Inflammatory macrophage treated with lipopolysaccharide for 1 hour (primary cell): ENCODE measurements around the gene ARL17B.
"Not testable (repeated sequence)": the region's sequence is repeated elsewhere in the genome, so short reads cannot be mapped to it uniquely, and the experiment has no call there.

Experiments used
- DNase-seq, 2 donors: peaks; one replicate each; pipeline ENCODE4 v3.0.0-alpha.2; 2020 to 2022

The ARL17B gene

DNA sequence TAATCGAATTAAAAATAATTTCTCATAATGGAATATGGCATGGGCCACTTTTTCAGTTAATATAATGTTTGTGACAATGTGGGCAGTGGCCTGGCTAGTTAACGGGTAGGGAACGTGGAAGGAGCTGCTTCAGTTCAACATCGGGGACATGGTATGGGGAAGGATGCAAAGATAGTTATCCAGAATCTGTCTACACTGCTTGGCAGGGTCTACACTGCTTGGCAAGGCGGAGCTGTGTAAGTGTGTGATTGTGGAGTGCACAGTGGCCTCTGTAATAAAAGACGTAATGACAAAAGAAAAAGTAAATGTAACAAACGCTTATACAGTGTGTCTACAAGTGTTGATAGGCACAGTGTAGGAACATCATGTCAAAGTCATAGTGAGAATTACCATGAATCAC is 74.0 kb downstream of the ARL17B start:
- DNase-seq: not testable (repeated sequence)

DNA sequence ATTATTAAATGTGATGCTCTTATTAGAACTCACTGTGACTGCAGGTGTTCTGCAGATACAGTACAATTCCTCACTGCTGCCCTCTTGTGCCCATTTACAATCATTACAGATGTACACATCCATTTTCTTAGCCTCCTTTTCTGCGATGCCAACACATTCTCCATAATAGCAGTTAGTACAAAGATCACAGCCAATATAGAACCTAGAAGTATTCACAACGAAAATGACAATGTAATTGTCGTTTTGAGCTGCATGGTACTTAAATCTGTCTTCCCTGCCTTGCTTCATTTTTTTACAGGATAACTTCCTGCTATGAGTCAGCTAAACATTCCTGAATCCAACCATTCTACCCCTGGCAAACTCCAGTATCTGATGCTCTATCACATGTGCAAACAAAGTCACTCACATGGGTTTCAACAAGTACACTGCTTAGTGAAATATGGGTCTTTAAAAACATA is 74.8 kb downstream of the ARL17B start:
- peak; percentile 55 to 80 for DNase-seq

- not testable (repeated sequence) for DNase-seq
Observed at GRCh38 chr17:46285500-46285899, 76.1 kb downstream of the ARL17B start.

- DNase-seq: not testable (repeated sequence)
Observed at GRCh38 chr17:46284467-46284866, 77.1 kb downstream of the ARL17B start.

DNA sequence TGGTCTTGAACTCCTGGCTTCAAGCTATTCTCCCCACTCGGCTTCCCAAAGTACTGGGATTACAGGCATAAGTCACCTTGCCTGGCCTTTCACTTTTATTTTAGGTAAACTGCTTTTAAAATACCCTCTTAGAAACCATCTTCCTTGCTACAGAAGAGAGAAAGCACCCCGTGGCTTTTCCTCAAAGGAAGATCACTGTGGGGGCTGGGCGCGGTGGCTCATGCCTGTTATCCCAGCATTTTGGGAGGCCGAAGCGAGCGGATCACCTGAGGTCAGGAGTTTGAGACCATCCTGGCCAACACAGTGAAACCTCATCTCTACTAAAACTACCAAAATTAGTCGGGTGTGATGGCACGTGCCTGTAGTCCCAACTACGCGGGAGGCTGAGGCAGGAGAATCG is 78.9 kb downstream of the ARL17B start:
- DNase-seq: not testable (repeated sequence)

DNA sequence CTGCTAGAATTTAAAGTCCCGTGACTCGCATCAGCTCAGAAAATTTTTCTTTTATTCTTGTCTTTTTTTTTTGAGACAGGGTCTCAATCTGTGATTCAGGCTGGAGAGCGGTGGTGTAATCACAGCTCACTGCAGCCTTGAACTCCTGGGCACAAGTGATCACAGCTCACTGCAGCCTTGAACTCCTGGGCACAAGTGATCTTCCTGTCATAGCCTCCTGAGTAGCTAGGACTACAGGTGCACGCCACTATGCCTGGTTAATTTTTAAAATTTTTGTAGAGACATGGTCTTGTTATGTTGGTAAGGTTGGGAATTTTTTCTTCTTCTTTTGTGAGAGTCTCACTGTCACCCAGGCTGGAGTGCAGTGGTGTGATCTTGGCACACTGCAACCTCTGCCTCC is 80.2 kb downstream of the ARL17B start:
- not testable (repeated sequence) for DNase-seq

GRCh38 chr17:46276728-46277479 is 84.7 kb downstream of the ARL17B start:
- DNase-seq: not testable (repeated sequence)

GRCh38 chr17:46274238-46274637 is 87.3 kb downstream of the ARL17B start:
- DNase-seq: no peak

- no peak for DNase-seq
Observed at GRCh38 chr17:46273541-46274236, 87.9 kb downstream of the ARL17B start.

GRCh38 chr17:46270032-46270431 is 91.5 kb downstream of the ARL17B start:
- DNase-seq: no peak

DNA sequence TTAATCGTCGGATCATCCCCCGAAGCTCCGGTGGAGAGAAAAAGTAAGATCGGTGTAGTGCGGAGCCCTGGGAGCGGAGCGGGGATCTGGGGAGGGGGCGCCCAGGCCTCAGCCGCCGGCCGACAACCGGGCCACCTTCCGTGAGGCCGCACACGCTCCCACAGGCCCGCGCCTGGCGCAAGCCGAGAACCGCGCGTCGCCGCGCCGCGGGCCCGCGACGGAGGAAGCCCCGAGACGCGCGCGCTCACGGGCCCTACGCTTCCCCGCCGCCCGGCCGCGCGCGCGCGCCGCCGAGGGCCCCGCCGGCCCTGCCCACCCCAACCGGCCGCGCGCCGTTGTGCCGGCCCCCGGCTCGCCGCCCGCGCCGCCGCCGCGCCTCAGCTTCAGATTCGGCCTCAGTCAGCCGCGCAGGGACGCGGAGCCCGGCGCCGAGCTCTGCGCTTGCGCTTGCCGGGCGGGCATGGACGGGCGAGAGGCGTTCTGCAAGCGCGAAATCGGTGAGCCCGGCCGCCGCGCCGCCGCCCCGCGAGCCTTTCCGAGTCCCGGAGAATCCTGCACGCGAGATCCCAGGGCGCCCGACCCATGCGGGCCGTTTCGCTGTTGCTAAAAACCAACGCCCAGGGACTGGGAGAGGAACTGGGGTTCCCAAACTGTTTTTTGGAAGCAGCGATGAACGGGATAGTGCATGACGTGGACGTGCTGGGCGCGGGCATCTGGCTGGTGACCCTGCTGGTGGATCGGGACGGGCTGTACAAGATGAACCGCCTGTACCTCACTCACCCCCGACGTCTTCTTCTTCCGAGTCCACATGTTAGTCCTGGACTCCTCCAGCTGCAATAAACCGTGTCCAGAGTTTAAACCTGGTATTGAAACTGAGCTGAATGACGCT is 94.7 kb downstream of the ARL17B start:
- DNase-seq: peak; percentile 83 to 85

GRCh38 chr17:46266063-46266655 is 95.4 kb downstream of the ARL17B start:
- peak; percentile 15 to 55 for DNase-seq

GRCh38 chr17:46264456-46265198 is 96.9 kb downstream of the ARL17B start:
- no peak for DNase-seq

DNA sequence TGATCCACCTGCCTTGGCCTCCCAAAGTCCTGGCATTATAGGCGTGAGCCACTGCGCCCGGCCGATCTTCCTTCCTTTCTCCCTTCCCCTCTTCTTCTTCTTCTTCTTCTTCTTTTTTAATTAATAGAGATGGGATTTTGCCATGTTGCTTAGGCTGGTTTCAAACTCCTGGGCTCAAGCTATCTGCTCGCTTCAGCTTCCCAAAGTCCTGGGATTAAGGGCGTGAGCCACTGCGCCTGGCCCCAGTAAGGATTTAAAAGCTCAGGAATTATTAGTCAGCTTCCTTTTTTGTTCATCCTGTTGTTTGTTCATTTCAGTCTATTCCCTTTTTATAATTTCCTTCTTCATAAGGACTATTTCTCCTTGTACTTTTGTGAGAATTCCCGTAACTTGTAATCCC is 99.3 kb downstream of the ARL17B start:
- no peak for DNase-seq

- DNase-seq: not testable (repeated sequence)
Observed at GRCh38 chr17:46259845-46260661, 101.5 kb downstream of the ARL17B start.

- not testable (repeated sequence) for DNase-seq
Observed at GRCh38 chr17:46256369-46256768, 105.2 kb downstream of the ARL17B start.

- DNase-seq: not testable (repeated sequence)
Observed at GRCh38 chr17:46254215-46254614, 107.4 kb downstream of the ARL17B start.

DNA sequence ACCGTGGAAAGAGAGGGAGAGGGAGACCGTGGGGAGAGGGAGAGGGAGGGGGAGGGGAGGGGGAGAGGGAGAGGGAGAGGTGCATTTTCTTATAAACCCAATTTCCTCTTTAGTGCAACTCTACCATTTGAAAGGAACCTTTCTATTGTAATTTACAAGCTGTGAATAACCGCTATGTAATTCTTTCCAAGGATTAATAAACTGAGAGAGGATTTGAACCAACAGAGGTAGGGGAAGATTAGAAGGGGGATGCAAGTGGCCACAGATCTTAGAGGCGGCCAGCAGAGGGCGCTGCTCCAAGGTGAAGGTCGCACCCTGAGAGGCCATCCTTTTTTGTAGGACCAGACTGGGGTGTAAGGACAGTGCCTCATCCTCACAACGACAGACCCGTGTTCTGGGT is 107.8 kb downstream of the ARL17B start:
- DNase-seq: peak; percentile 48 to 78

DNA sequence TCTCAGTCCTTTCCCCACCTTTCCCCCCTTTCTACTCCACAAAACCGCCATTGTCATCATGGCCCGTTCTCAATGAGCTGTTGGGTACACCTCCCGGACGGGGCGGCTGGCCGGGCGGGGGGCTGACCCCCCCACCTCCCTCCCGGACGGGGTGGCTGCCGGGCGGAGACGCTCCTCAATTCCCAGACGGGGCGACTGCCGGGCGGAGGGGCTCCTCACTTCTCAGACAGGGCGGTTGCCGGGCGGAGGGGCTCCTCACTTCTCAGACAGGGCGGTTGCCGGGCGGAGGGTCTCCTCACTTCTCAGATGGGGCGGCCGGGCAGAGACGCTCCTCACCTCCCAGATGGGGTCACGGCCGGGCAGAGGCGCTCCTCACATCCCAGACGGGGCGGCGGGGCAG is 108.8 kb downstream of the ARL17B start:
- not testable (repeated sequence) for DNase-seq

DNA sequence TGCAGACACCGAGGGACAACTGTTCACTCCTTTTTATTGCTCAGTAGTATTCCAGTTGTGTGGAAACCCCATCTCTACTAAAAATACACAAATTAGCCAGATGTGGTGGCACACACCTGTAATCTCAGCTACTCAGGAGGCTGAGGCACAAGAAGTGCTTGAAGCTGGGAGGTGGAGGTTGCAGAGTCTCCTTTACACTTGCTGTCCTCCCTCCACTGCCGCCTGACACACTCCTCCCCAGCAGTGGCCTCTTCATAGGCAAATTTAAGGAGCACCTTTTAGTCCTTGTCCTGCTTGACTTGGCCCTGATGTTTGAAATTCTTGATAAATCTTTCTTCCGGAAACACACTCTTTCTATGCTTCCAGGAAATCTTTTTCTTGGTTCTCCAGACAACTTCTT is 112.4 kb downstream of the ARL17B start:
- DNase-seq: not testable (repeated sequence)
